GM19193 (cell line): Measurements from ENCODE around the gene ACYP2.

Experiments
- POLR2A ChIP-seq: IDR thresholded peaks from 4 replicates; pipeline ENCODE4 v1.6.1; 2011; ENCODE audit not compliant: insufficient read depth, insufficient read length; ENCODE audit errors: extremely low read depth

Gene ACYP2

DNA sequence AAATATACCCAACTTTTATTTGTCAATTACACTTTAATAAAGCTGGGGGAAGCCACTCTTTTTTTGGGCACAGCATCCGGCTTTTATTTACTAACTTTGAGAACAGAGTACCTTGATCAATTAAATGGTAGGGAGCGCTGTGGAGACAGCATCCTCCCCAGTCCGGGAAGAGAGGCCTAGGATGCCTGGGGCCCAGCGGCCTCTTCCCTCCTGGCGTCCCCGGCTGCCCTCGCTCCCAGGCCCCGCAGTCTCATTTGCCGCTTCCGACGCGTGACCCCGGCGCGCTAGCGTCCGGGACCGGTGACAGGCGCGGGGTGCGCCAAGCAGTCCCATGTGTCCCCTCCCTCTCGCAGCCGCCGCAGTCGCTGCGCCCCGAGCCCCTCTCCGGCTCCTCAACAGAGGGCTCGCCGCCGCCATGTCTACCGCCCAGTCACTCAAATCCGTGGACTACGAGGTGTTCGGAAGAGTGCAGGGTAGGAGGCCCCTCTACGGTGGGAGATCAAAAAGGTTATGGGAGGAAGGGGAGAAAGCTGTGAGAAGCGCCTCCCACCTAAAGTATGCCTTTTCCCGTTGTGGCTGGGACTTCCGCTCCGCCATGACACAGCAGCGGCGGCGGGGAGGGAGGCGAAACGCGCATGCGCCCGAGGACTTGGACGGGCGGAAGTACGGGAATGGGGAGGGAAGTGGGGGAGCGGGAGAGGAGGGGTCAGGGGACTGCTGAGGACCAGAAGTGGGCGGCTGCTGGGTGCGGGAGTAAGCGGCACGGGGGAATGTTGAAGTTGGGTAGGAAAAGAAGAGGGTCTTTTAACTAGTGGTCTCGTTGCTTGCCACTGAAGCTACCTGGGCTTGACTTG lies at the start of gene ACYP2:
TSS of gene ACYP2 (plus strand) at position 332 of the 854 bp plus-strand sequence.
- TF ChIP-seq POLR2A = peak; percentile 90

DNA sequence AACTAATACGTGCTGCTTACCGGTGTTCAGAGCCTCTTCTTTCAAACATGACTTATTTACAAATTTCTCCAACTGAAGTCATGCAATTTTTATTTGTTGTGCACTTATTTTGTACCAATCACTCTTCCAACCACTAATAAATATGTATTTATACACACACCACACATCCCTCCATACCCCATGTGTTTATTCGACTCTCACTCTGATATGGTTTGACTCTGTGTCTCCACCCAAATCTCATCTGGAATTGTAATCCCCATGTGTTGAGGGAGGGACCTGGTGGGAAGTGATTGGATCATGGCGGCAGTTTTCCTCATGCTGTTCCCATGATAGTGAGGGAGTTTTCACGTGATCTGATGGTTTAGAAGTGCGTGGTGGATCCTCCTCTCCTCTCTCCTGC lies 49.5 kb upstream of the ACYP2 start:
- no peak for TF ChIP-seq POLR2A

- no peak for TF ChIP-seq POLR2A
Observed at GRCh38 chr2:54067851-54068375, 47.5 kb upstream of the ACYP2 start.

- TF ChIP-seq POLR2A = no peak
Observed at GRCh38 chr2:54073796-54074195, 41.6 kb upstream of the ACYP2 start.

GRCh38 chr2:54074606-54075341 lies 40.6 kb upstream of the ACYP2 start:
- no peak for TF ChIP-seq POLR2A

DNA sequence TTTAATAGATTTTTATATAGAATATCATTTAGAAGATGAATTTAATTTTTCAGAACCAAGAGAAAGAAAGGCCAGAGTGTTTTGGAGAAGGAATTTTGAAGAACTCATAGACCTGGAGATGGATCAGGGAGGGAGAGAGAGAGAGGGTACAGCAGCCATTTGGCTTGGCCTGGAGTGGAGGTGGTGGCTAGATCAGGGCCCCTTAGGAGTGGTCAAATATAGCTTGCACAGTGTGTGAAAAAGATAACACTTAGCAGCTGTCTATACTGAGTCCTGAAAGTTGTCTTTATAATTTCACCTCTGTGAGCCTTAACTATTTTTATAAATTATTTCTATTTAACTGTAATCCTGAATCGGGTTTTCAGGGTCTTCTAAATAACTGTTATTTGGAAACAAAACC lies 38.8 kb upstream of the ACYP2 start:
- no peak for TF ChIP-seq POLR2A

- no peak for TF ChIP-seq POLR2A
Observed at GRCh38 chr2:54077088-54077900, 38.1 kb upstream of the ACYP2 start.

GRCh38 chr2:54079331-54079730 lies 36.1 kb upstream of the ACYP2 start:
- TF ChIP-seq POLR2A = no peak

DNA sequence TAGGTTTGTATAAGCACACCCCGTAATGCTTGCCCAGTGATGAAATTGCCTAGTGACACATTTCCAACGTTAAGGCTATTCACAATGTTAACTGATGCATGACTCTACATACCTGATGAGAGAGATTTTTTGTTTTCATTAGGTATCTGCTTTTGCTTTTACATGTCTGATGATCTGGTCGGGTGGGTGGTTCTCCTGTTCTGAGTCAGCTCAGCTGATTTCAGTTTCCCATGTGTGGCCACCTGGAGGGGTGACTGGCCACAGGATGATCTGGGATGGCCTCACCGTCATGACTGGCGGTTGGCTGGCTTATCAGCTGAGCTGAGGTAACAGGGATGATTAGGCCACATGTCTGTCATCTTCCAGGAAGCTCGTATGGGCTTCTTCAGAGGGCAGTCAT lies 33.8 kb upstream of the ACYP2 start:
- TF ChIP-seq POLR2A = no peak

DNA sequence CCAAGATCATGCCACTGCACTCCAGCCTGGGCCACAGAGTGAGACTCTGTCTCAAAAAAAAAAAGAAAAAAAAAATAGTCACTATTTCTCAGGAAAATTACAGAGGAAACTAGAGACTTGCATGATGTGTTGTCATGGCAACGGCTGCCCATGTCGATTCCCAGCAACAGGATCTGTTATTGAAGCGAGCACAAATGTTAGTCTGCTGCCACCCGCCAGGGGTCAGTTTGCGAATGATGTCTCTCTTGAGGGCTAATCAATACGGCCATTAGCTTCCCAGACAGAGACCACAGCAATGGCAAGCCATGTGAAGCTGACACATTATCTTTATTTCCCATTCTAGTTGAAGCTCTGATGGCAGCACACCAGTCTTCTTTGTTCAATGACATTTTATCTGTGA lies 32.4 kb upstream of the ACYP2 start:
- no peak for TF ChIP-seq POLR2A

GRCh38 chr2:54083445-54083844 lies 32.0 kb upstream of the ACYP2 start:
- TF ChIP-seq POLR2A = no peak

GRCh38 chr2:54084600-54084999 lies 30.8 kb upstream of the ACYP2 start:
- TF ChIP-seq POLR2A = no peak

- no peak for TF ChIP-seq POLR2A
Observed at GRCh38 chr2:54085069-54085468, 30.3 kb upstream of the ACYP2 start.

- TF ChIP-seq POLR2A = no peak
Observed at GRCh38 chr2:54086157-54086556, 29.3 kb upstream of the ACYP2 start.

GRCh38 chr2:54088191-54088634 lies 27.2 kb upstream of the ACYP2 start:
- no peak for TF ChIP-seq POLR2A

DNA sequence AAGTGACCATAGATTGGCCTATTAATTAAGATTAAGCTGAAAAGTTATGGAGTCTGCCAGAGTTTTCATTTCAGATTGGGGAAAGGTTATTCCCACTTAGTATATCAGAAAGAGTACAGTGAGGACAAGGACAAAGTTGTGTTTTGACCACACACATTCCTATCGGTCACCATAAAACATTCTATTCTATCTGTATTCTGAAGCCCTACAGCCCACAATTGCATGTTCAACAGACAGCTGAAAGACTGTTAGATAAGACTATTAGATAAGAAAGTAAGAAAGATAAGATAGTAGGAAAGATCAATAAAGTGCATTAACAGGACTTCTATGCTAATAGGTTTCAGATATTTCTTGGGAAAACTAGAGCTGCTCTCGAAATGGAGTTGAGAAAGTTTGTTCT lies 26.7 kb upstream of the ACYP2 start:
- TF ChIP-seq POLR2A = no peak
